Tibial artery (tissue), 4 donors: ENCODE measurements around the gene ALKBH2.

Experiments used
- DNase-seq, 2 donors: peaks; one replicate each; pipeline ENCODE4 v3.0.0-alpha.2; 2019
- H3K27ac ChIP-seq, 2 donors: fragments of 200-600 bp; sonication (generic) in 1 of 2; 1 replicate in 1 of 2; 2 replicates in 1 of 2; pipeline ENCODE4 v1.5.1; 2018 to 2019; ENCODE audit warnings: mild to moderate bottlenecking in 1 of 2
- H3K27me3 ChIP-seq, 2 donors: fragments of 200-600 bp; sonication (generic) in 1 of 2; one replicate each; pipeline versions ENCODE4 v1.5.1 to v1.6.0; 2016 to 2019
- H3K36me3 ChIP-seq, 3 donors: fragments of 200-600 bp; sonication (generic) in 2 of 3; one replicate each; pipeline ENCODE4 v1.5.1; 2016 to 2019; ENCODE audit warnings: mild to moderate bottlenecking in 2 of 3
- H3K4me1 ChIP-seq, 4 donors: fragments of 200-600 bp; sonication (generic) in 2 of 4; 1 replicate in 3 of 4; 2 replicates in 1 of 4; pipeline ENCODE4 v1.5.1; 2016 to 2019
- H3K4me3 ChIP-seq, 2 donors: fragments of 200-600 bp; sonication (generic) in 1 of 2; 1 replicate in 1 of 2; 2 replicates in 1 of 2; pipeline ENCODE4 v1.5.1; 2018 to 2019; ENCODE audit warnings: mild to moderate bottlenecking in 2 of 2
- H3K9me3 ChIP-seq, 3 donors: fragments of 200-600 bp; sonication (generic) in 1 of 3; one replicate each; pipeline ENCODE4 v1.5.1; 2016 to 2019
- CTCF ChIP-seq, 2 experiments: fragments of 200-600 bp in 1 of 2; fragments of 450-650 bp in 1 of 2; IDR thresholded peaks; one replicate each; pipeline ENCODE4 v1.5.1; 2017 to 2019; ENCODE audit warnings: antibody characterized with exemption in 2 of 2, mild to moderate bottlenecking in 1 of 2, moderate library complexity in 1 of 2
- intact Hi-C: fragments of 100-400 bp; cut with DNase I; formaldehyde crosslinking; loops from one replicate; pipeline ENCODE4 v1.15.0; 2023; ENCODE audit warnings: low total_unique reads

Gene ALKBH2

GRCh38 chr12:109093022-109093918 lies at the start of gene ALKBH2:
TSS of gene ALKBH2 (minus strand) at chr12:109093472. CDS start at chr12:109092786, 686 bp downstream.
- H3K4me3 ChIP-seq = peak within 1 kb of the TSS; percentile 57 to 61
- no peaks in the 10 kb centered on the region for H3K9me3 ChIP-seq
- H3K27me3 ChIP-seq = peaks cover 0 to 2% of the 10 kb centered on the region in 2 donors
- intact Hi-C loops = loop anchor here (5.0 kb wide), 1 partner anchor 531 kb away; the partner anchor contains the start of genes ISCU and SART3
- H3K27ac ChIP-seq = peak within 1 kb of the TSS; percentile 65 to 72
- H3K4me1 ChIP-seq = peaks cover 0 to 31% (median 25%) of the 10 kb centered on the region in 4 donors
- peaks cover 4 to 27% (median 23%) of the 10 kb centered on the region in 3 donors for H3K36me3 ChIP-seq
- peak; percentile 91 to 96 for DNase-seq
- peak; percentile 97 to 100 for TF ChIP-seq CTCF (IDR thresholded peaks at IDR 0.05)

GRCh38 chr12:109140560-109140959 lies 47.3 kb upstream of the ALKBH2 start:
- H3K4me3 ChIP-seq = no peak overlapping the region
- H3K9me3 ChIP-seq = no peaks in the 10 kb centered on the region
- H3K36me3 ChIP-seq = peaks cover 0 to 21% (median 10%) of the 10 kb centered on the region in 3 donors
- H3K27me3 ChIP-seq = no peaks in the 10 kb centered on the region
- DNase-seq = no peak
- no peak overlapping the region for H3K27ac ChIP-seq
- H3K4me1 ChIP-seq = no peaks in the 10 kb centered on the region
- no peak for TF ChIP-seq CTCF (IDR thresholded peaks at IDR 0.05)
- intact Hi-C loops = no loop called here

- Histone ChIP-seq H3K27me3 (no peaks in the 10 kb centered on the region), H3K36me3 (peaks cover 0 to 21% (median 10%) of the 10 kb centered on the region in 3 donors), H3K4me3 (no peak overlapping the region), H3K27ac (no peak overlapping the region), H3K4me1 (no peaks in the 10 kb centered on the region), H3K9me3 (no peaks in the 10 kb centered on the region)
- no peak for TF ChIP-seq CTCF (IDR thresholded peaks at IDR 0.05)
- peak in 1 of 2 donors; percentile 6 for DNase-seq
- intact Hi-C loops = no loop called here
Observed at GRCh38 chr12:109139791-109140190, 46.5 kb upstream of the ALKBH2 start.

- no peaks in the 10 kb centered on the region for H3K4me1 ChIP-seq
- H3K27me3 ChIP-seq = no peaks in the 10 kb centered on the region
- DNase-seq = peak in 1 of 2 donors; percentile 25
- intact Hi-C loops = no loop called here
- peaks cover 0 to 21% (median 10%) of the 10 kb centered on the region in 3 donors for H3K36me3 ChIP-seq
- H3K4me3 ChIP-seq = no peak overlapping the region
- TF ChIP-seq CTCF (IDR thresholded peaks at IDR 0.05) = no peak
- H3K27ac ChIP-seq = no peak overlapping the region
- H3K9me3 ChIP-seq = no peaks in the 10 kb centered on the region
Observed at GRCh38 chr12:109139360-109139759, 46.1 kb upstream of the ALKBH2 start.

- Histone ChIP-seq H3K9me3 (no peaks in the 10 kb centered on the region), H3K4me1 (peaks cover 0 to 4% (median 0%) of the 10 kb centered on the region in 4 donors), H3K27ac (no peak overlapping the region), H3K4me3 (no peak overlapping the region), H3K27me3 (no peaks in the 10 kb centered on the region), H3K36me3 (peaks cover 0 to 21% (median 7%) of the 10 kb centered on the region in 3 donors)
- intact Hi-C loops = no loop called here
- no peak for TF ChIP-seq CTCF (IDR thresholded peaks at IDR 0.05)
- no peak for DNase-seq
Observed at GRCh38 chr12:109137055-109137454, 43.8 kb upstream of the ALKBH2 start.
